ENCODE results near the gene DCAF16. TPM values are rescaled to one million over a fixed set of nuclear protein-coding genes. Genes with fewer than 3 reads are reported as not detected.

The DCAF16 gene
- total and polyA plus RNA-seq, 2 donors (not counting 3 experiments of a cell fraction or from before 2014, with no cell fraction given), result 13.8 to 35.0 TPM

DNA sequence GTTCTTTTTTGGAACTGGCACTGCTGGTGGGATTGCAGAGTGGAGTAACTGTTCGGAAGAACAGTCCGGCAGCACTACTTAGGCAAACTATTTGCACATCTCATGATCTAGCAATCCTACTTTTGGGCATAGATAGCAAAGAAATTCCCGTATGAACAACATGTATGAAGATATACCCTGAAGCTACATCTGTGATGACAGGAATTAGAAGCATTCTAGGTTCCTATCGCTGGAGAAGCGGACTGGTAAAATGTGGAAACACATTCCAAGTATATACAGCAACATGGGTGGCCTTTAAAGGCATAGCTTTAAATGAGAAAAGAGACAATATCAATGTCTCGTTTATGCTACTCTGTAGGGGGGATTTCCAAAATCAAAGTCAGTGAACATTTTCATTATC is 3.1 kb downstream of the DCAF16 start:
- Histone ChIP-seq H3K9me3 (replicated peaks; ENCODE audit: control insufficient read depth, insufficient read depth, low read length) (no peaks in the 10 kb centered on the region), H3K79me2 (ENCODE audit: control insufficient read depth, insufficient read depth, low read length) (peaks cover 81% of the 10 kb centered on the region), H3K27ac (ENCODE audit: insufficient read depth, low read depth, low read length) (no peak overlapping the region), H3K36me3 (ENCODE audit: control insufficient read depth in 2 of 2, extremely low read depth in 1 of 2, insufficient read depth in 2 of 2, low read length in 2 of 2) (peaks cover 12% of the 10 kb centered on the region in 2 experiments), H3K4me3 (replicated peaks in 1 of 3; ENCODE audit: insufficient read depth in 1 of 3, low read depth in 1 of 3, low read length in 3 of 3) (no peak overlapping the region), H3K27me3 (ENCODE audit: control insufficient read depth in 2 of 2, insufficient read depth in 2 of 2, low read length in 2 of 2) (no peaks in the 10 kb centered on the region), H3K4me2 (ENCODE audit: insufficient read depth, low read length) (peak overlapping the region; percentile 98), H4K20me1 (replicated peaks; ENCODE audit: control insufficient read depth, extremely low read depth, insufficient read depth, low read length) (peaks cover 2% of the 10 kb centered on the region), H3K4me1 (ENCODE audit: control insufficient read depth, extremely low read depth, insufficient read depth, low read length) (peaks cover 25% of the 10 kb centered on the region), H3K9ac (replicated peaks; ENCODE audit: extremely low read depth, insufficient read depth, low read length) (peak overlapping the region; percentile 43), H2AFZ (ENCODE audit: low read depth, low read length) (no peak overlapping the region), H3K9me1 (replicated peaks; ENCODE audit: control insufficient read depth, extremely low read depth, insufficient read depth, low read length) (no peaks in the 10 kb centered on the region)
- intact Hi-C loops (cut with micrococcal nuclease) (no loop called here), dilution Hi-C loops (cut with MboI; ENCODE audit: extremely low pct_ligation_motif_present, low sequenced_read_pairs) (no loop called here)
- DNase-seq (ENCODE audit: low read depth, low spot score) (no peak), FAIRE-seq (no peak)
- BruUV-seq (replicated peaks), result no TSS peak
- ChIA-PET CTCF (interaction anchor here (1.0 to 5.2 kb wide), 6 partner anchors 8 to 761 kb away, joined by 3 to 50 read pairs (median 6); no protein-coding TSS in a partner anchor), POLR2A (no interaction called here)
- TF ChIP-seq, protein P1, sequence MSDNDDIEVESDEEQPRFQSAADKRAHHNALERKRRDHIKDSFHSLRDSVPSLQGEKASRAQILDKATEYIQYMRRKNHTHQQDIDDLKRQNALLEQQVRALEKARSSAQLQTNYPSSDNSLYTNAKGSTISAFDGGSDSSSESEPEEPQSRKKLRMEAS (IDR thresholded peaks at IDR 0.05; ENCODE audit: insufficient read depth, insufficient read length), result no peak
- TF ChIP-seq EZH2 (IDR thresholded peaks at IDR 0.05; ENCODE audit: borderline replicate concordance, low read depth, low read length, severe bottlenecking) (no peak), MYC (IDR thresholded peaks at IDR 0.05; ENCODE audit: low read depth, low read length) (no peak), GATA2 (IDR thresholded peaks at IDR 0.05; ENCODE audit: insufficient read depth, insufficient read length, low read depth, low read length) (no peak), JUN (IDR thresholded peaks at IDR 0.05; ENCODE audit: borderline replicate concordance, insufficient read depth, insufficient read length, low read depth) (no peak), POLR2AphosphoS5 (IDR thresholded peaks at IDR 0.05; ENCODE audit: insufficient read depth, low read depth, low read length) (no peak), FOS (IDR thresholded peaks at IDR 0.05; ENCODE audit: borderline replicate concordance, insufficient read depth, low read length) (no peak), POLR2A (IDR thresholded peaks at IDR 0.05; ENCODE audit: low read depth, low read length) (no peak)
- TF ChIP-seq, protein P2, sequence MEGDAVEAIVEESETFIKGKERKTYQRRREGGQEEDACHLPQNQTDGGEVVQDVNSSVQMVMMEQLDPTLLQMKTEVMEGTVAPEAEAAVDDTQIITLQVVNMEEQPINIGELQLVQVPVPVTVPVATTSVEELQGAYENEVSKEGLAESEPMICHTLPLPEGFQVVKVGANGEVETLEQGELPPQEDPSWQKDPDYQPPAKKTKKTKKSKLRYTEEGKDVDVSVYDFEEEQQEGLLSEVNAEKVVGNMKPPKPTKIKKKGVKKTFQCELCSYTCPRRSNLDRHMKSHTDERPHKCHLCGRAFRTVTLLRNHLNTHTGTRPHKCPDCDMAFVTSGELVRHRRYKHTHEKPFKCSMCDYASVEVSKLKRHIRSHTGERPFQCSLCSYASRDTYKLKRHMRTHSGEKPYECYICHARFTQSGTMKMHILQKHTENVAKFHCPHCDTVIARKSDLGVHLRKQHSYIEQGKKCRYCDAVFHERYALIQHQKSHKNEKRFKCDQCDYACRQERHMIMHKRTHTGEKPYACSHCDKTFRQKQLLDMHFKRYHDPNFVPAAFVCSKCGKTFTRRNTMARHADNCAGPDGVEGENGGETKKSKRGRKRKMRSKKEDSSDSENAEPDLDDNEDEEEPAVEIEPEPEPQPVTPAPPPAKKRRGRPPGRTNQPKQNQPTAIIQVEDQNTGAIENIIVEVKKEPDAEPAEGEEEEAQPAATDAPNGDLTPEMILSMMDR (IDR thresholded peaks at IDR 0.05; ENCODE audit: extremely low read depth in 1 of 2, insufficient read depth in 1 of 2, low read depth in 1 of 2, low read length in 2 of 2), result no peak

Data from endothelial cell of umbilical vein (primary cell).